ENCODE results near the gene TRMT44.
A peak's percentile ranks its signal among the peaks of the same experiment; 100 is the strongest.
"Not testable (repeated sequence)": the region's sequence is repeated elsewhere in the genome, so short reads cannot be mapped to it uniquely, and the experiment has no call there.

The TRMT44 gene

DNA sequence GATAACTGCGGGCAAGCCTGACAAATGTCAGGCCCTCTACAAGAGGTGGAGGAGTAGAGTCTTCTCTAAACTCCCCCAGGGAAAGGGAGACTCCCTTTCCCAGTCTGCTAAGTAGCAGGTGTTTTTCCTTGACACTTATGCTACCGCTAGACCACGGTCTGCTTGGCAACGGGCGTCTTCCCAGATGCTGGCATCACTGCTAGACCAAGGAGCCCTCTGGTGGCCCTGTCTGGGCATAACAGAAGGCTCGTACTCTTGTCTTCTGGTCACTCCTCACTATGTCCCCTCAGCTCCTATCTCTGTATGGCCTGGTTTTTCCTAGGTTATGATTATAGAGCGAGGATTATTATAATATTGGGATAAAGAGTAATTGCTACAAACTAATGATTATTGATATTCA, 33.7 kb upstream of the TRMT44 start:
- not testable (repeated sequence) for H4K20me1 ChIP-seq (ENCODE audit: insufficient read depth, low read length)

DNA sequence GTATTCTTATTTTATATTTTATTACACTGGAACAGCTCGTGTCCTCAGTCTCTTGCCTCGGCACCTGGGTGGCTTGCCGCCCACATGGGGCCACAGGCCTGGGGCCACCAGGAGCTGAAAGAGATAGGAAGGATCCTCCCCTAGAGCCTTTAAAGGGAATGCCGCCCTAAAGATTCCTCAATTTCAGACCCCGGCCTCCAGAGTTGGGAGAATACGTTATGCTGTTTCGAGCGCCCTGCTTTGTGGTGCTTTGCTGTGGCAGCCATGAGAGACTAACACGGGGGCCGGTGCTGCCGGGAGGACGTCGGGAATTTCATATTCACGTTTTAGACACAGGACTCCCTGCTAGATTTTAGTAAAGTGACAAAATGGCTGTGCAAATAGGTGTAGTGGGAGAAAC, 33.3 kb upstream of the TRMT44 start:
- Histone ChIP-seq H3K79me2 (ENCODE audit: low read length) (no peaks in the 10 kb centered on the region), H4K20me1 (ENCODE audit: insufficient read depth, low read length) (no peaks in the 10 kb centered on the region; the same call in 1 of the 2 replicates), H3K27ac (ENCODE audit: low read length) (no peak overlapping the region), H3K4me2 (ENCODE audit: low read length) (no peak overlapping the region), H3K4me3 (ENCODE audit: low read length) (no peak overlapping the region), H3K4me1 (ENCODE audit: low read length) (no peaks in the 10 kb centered on the region), H3K9me3 (ENCODE audit: insufficient read depth, low read length) (no peaks in the 10 kb centered on the region), H3K9ac (ENCODE audit: low read length) (no peak overlapping the region), H3K27me3 (ENCODE audit: low read depth, low read length) (no peaks in the 10 kb centered on the region), H2AFZ (ENCODE audit: low read depth, low read length) (no peak overlapping the region), H3K36me3 (replicated peaks; ENCODE audit: low read depth, low read length) (peaks cover 19% of the 10 kb centered on the region)
- TF ChIP-seq CTCF (IDR thresholded peaks at IDR 0.05; ENCODE audit: low read depth, low read length) (no peak), EZH2phosphoT487 (IDR thresholded peaks at IDR 0.05; ENCODE audit: low read depth) (no peak)

More for the DNA sequence above, 33.7 kb upstream of the TRMT44 start:
- TF ChIP-seq CTCF (IDR thresholded peaks at IDR 0.05; ENCODE audit: low read depth, low read length) = 0 out of 2 replicates have a peak, but pooled peaks have one; percentile 15
- H3K4me2 ChIP-seq (ENCODE audit: low read length); H3K27ac ChIP-seq (ENCODE audit: low read length); H3K9ac ChIP-seq (ENCODE audit: low read length); H3K27me3 ChIP-seq (ENCODE audit: low read depth, low read length); H3K9me3 ChIP-seq (ENCODE audit: insufficient read depth, low read length); H3K4me3 ChIP-seq (ENCODE audit: low read length); H3K79me2 ChIP-seq (ENCODE audit: low read length); H2AFZ ChIP-seq (ENCODE audit: low read depth, low read length); H3K4me1 ChIP-seq (ENCODE audit: low read length): not testable (repeated sequence)
- peaks cover 19% of the 10 kb centered on the region for H3K36me3 ChIP-seq (replicated peaks; ENCODE audit: low read depth, low read length)

- Histone ChIP-seq H3K79me2 (ENCODE audit: low read length) (no peaks in the 10 kb centered on the region), H3K4me1 (ENCODE audit: low read length) (no peaks in the 10 kb centered on the region), H2AFZ (ENCODE audit: low read depth, low read length) (no peak overlapping the region), H3K9ac (ENCODE audit: low read length) (no peak overlapping the region), H3K36me3 (replicated peaks; ENCODE audit: low read depth, low read length) (peaks cover 19% of the 10 kb centered on the region), H3K27ac (ENCODE audit: low read length) (no peak overlapping the region), H3K27me3 (ENCODE audit: low read depth, low read length) (no peaks in the 10 kb centered on the region), H3K4me2 (ENCODE audit: low read length) (no peak overlapping the region), H4K20me1 (ENCODE audit: insufficient read depth, low read length) (no peaks in the 10 kb centered on the region; the same call in 1 of the 2 replicates), H3K4me3 (ENCODE audit: low read length) (no peak overlapping the region), H3K9me3 (ENCODE audit: insufficient read depth, low read length) (no peaks in the 10 kb centered on the region)
- TF ChIP-seq EZH2phosphoT487 (IDR thresholded peaks at IDR 0.05; ENCODE audit: low read depth) (no peak), CTCF (IDR thresholded peaks at IDR 0.05; ENCODE audit: low read depth, low read length) (no peak)
These were observed 32.8 kb upstream of the TRMT44 start for GRCh38 chr4:8407756-8408155.

DNA sequence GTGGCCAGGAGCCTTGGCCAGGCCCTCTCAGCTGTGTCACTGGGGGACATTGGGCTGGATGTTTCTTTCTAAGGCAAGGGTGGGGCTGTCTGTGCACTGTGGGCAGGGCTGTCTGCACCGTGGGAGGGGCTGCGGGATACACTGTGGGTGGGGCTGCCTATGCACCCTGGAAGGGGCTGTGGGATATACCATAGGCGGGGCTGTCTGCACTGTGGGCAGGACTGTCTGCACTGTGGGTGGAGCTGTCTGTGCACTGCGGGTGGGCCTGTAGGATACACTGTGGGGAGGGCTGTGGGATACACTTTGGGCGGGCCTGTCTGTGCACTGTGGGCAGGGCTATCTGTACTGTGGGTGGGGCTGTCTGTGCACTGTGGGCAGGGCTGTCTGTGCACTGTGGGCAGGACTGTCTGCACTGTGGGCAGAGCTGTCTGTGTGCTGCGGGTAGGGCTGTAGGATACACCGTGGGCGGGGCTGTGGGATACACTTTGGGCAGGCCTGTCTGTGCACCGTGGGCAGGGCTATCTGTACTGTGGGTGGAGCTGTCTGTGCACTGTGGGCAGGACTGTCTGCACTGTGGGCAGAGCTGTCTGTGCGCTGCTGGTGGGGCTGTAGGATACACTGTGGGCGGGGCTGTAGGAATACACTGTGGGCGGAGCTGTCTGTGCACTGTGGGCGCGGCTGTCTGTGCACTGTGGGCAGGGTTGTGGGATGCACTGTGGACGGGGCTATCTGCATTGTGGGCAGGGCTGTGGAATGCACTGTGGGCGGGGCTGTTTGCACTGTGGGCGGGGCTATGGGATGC, 31.1 kb upstream of the TRMT44 start:
- Histone ChIP-seq H3K9me3 (ENCODE audit: insufficient read depth, low read length) (no peaks in the 10 kb centered on the region), H3K4me3 (ENCODE audit: low read length) (no peak overlapping the region), H3K4me2 (ENCODE audit: low read length) (no peak overlapping the region), H3K9ac (ENCODE audit: low read length) (no peak overlapping the region), H3K27me3 (ENCODE audit: low read depth, low read length) (no peaks in the 10 kb centered on the region), H3K27ac (ENCODE audit: low read length) (no peak overlapping the region), H2AFZ (ENCODE audit: low read depth, low read length) (no peak overlapping the region), H3K36me3 (replicated peaks; ENCODE audit: low read depth, low read length) (peaks cover 24% of the 10 kb centered on the region), H3K4me1 (ENCODE audit: low read length) (no peaks in the 10 kb centered on the region), H4K20me1 (ENCODE audit: insufficient read depth, low read length) (no peaks in the 10 kb centered on the region; the same call in 1 of the 2 replicates), H3K79me2 (ENCODE audit: low read length) (no peaks in the 10 kb centered on the region)
- TF ChIP-seq EZH2phosphoT487 (IDR thresholded peaks at IDR 0.05; ENCODE audit: low read depth) = no peak
- TF ChIP-seq CTCF (IDR thresholded peaks at IDR 0.05; ENCODE audit: low read depth, low read length) = no peak

Measured in OCI-LY3 (cell line).